SH-SY5Y (cell line): Measurements from ENCODE around the gene BMPR1B.

ENCODE experiments used
- GATA2 ChIP-seq: IDR thresholded peaks from 2 replicates; pipeline ENCODE4 v1.6.1; 2011; ENCODE audit warnings: mild to moderate bottlenecking, low read depth, low read length
- GATA3 ChIP-seq: IDR thresholded peaks from 2 replicates; pipeline ENCODE4 v1.6.1; 2011; ENCODE audit warnings: low read depth, mild to moderate bottlenecking, low read length, moderate library complexity

- TF ChIP-seq GATA3: no peak
- TF ChIP-seq GATA2: no peak
Measured at GRCh38 chr4:94882756-94883155, 125.0 kb downstream of the BMPR1B start.
